ENCODE results near the gene GIN1.

GIN1 gene

DNA sequence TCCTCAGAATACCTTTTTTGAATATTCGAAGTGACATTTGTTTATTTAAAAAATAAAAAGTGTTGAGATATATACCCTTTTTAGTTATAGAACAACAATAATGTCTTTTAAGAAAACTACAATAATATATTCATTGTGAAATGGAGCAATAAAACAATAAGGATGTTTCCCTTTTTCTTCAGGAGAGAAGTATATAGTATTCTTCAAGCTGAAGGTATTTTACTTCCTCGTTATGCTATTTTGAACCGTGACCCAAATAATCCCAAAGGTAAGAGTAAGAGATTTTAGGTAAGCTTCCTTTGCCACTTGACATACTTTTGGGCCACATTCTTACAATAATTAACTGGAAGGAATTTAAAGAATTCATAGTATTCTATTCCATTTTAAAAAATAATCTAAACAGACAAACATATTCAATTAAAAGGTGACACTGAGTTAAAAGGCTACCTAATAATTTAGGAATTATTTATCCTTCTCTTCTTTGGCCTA, 18.3 kb upstream of the GIN1 start:
- TF ChIP-seq, protein P1, sequence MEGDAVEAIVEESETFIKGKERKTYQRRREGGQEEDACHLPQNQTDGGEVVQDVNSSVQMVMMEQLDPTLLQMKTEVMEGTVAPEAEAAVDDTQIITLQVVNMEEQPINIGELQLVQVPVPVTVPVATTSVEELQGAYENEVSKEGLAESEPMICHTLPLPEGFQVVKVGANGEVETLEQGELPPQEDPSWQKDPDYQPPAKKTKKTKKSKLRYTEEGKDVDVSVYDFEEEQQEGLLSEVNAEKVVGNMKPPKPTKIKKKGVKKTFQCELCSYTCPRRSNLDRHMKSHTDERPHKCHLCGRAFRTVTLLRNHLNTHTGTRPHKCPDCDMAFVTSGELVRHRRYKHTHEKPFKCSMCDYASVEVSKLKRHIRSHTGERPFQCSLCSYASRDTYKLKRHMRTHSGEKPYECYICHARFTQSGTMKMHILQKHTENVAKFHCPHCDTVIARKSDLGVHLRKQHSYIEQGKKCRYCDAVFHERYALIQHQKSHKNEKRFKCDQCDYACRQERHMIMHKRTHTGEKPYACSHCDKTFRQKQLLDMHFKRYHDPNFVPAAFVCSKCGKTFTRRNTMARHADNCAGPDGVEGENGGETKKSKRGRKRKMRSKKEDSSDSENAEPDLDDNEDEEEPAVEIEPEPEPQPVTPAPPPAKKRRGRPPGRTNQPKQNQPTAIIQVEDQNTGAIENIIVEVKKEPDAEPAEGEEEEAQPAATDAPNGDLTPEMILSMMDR (conservative IDR thresholded peaks at IDR 0.05; ENCODE audit: low read depth, low read length): no peak
- no peak for DNase-seq (ENCODE audit: low read depth)
- H3K4me3 ChIP-seq (ENCODE audit: low read depth, low read length): no peak overlapping the region

DNA sequence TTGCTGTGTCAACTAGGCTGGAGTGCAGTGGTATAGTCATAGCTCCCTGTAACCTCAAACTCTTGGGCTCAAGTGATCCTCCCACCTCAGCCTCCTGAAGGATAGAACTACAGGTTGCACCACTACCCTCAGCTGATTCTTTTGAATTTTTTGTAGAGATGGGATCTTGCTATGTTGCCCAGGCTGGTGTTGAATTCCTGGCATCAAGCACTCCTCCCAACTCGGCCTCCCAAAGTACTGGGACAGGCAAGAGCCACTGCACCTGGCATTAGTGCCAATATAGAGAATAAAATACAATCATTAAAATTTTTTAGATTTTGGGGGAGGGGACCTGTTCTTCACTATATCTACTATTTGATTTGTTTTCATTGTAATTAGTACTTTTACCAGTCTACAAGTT, 15.5 kb upstream of the GIN1 start:
- DNase-seq (ENCODE audit: low read depth): no peak
- H3K4me3 ChIP-seq (ENCODE audit: low read depth, low read length): no peak overlapping the region
- TF ChIP-seq, protein P1 (conservative IDR thresholded peaks at IDR 0.05; ENCODE audit: low read depth, low read length): no peak

DNA sequence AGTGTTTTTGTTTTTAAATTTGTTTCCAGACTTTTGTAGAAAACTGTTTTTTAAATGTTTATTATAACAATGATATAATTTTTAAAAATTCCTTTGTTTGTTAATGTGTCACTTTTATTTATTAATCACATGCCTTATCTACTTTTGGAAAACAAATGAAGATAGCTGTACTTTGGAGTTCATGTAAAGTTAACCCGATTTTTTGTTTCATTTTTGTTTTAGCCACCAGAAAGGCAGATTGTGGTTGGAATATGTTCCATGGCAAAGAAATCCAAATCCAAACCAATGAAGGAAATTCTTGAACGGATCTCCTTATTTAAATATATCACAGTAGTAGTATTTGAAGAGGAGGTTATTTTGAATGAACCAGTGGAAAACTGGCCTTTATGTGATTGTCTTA, 13.3 kb upstream of the GIN1 start:
- TF ChIP-seq, protein P1 (conservative IDR thresholded peaks at IDR 0.05; ENCODE audit: low read depth, low read length): no peak
- no peak for DNase-seq (ENCODE audit: low read depth)
- H3K4me3 ChIP-seq (ENCODE audit: low read depth, low read length): no peak overlapping the region

DNA sequence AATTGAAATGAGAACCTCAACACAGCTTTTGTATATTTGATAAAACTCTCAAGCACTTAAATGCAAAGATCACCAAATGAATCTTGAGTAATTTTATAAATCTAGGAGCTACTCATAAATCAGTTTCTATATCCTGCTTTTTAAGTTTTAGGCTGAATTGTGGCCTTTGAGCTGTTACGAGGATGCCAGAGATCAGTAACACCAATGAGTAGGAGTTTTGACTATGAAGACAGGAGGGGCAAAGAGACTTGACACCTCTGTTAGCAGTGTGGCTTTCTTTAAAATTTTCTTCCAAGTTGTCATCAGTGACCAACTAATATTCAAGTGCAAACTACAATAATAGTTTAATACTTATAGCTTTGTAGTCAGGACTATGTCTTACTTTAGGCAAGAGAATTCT, 12.7 kb upstream of the GIN1 start:
- TF ChIP-seq, protein P1 (conservative IDR thresholded peaks at IDR 0.05; ENCODE audit: low read depth, low read length): no peak
- no peak overlapping the region for H3K4me3 ChIP-seq (ENCODE audit: low read depth, low read length)
- no peak for DNase-seq (ENCODE audit: low read depth)

DNA sequence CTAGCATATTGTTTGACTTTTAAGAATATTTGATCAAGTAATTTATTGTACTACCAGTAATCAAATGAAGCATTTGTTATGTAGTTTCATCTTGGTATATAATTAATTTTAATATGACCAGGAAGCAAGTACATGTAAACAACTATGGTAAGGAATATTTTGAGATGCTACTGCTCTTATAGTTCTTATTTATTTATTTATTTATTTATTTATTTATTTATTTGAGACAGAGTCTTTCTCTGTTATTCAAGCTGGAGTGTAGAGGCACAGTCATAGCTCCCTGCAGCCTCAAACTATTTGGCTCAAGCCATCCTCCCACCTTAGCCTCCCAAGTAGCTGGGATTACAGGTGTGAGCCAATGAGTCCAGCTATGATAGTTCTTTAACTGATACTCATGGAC, 8.3 kb upstream of the GIN1 start:
- TF ChIP-seq, protein P1 (conservative IDR thresholded peaks at IDR 0.05; ENCODE audit: low read depth, low read length): no peak
- no peak for DNase-seq (ENCODE audit: low read depth)
- no peak overlapping the region for H3K4me3 ChIP-seq (ENCODE audit: low read depth, low read length)

DNA sequence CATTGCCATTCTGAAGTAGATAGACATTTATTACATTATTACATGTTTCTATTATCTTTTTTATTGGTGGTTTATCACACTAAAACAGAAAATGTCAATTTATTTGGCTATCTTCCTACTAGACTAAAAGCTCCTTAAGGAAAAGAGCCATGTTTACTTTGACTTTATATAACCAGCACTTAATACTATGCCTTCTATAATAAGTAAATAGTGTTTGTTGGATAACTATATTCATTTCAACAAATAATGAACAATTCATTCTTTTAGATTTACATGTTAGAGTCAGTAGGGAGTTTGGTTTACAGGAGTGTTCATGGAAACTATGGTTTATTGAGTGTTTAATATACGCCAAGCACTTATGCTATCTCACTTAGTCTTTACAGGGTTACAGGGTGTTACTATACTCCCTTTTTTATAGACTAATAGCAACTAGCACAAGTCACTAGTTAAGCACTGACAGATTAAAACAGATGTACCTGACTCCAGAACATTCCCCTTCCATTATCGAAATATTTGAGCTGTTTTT, 7.4 kb upstream of the GIN1 start:
- TF ChIP-seq, protein P1 (conservative IDR thresholded peaks at IDR 0.05; ENCODE audit: low read depth, low read length): no peak
- H3K4me3 ChIP-seq (ENCODE audit: low read depth, low read length): no peak overlapping the region
- DNase-seq (ENCODE audit: low read depth): no peak

DNA sequence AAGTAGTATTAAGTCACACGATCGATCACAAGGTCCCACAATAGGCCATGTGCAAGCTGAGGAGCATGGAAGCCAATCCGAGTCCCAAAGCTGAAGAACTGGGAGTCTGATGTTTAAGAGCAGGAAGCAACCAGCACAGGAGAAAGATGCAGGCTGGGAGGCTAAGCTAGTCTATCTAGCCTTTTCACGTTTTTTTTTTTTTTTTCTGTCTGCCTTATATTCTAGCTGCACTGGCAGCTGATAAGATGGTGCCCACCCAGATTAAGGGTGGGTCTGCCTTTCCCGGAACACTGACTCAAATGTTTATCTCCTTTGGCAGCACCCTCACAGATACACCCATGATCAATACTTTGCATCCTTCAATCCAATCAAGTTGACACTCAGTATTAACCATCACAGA, 6.6 kb upstream of the GIN1 start:
- no peak overlapping the region for H3K4me3 ChIP-seq (ENCODE audit: low read depth, low read length)
- TF ChIP-seq, protein P1 (conservative IDR thresholded peaks at IDR 0.05; ENCODE audit: low read depth, low read length): no peak

More for the DNA sequence above, 6.6 kb upstream of the GIN1 start:
- no peak for DNase-seq (ENCODE audit: low read depth)
